Keratinocyte (primary cell): ENCODE measurements around the gene TRIM52.

ENCODE experiments used
- EZH2 ChIP-seq: IDR thresholded peaks from one replicate; pipeline ENCODE4 v1.6.1; 2012; ENCODE audit warnings: inconsistent platforms, mild to moderate bottlenecking, low read length, moderate library complexity
- TF ChIP-seq, protein P1 (sequence below), 3 experiments: IDR thresholded peaks in 1 of 3; conservative IDR thresholded peaks in 1 of 3; optimal IDR thresholded peaks in 1 of 3; 2 replicates in 2 of 3; 3 replicates in 1 of 3; pipeline versions ENCODE3 to v1.5.1; 2011; ENCODE audit warnings: low read length in 3 of 3, mild to moderate bottlenecking in 3 of 3, moderate library complexity in 2 of 3, control low read depth in 1 of 3, inconsistent platforms in 1 of 3; ENCODE audit not compliant: insufficient read depth in 2 of 3; ENCODE audit errors: extremely low read depth in 1 of 3

DNA sequence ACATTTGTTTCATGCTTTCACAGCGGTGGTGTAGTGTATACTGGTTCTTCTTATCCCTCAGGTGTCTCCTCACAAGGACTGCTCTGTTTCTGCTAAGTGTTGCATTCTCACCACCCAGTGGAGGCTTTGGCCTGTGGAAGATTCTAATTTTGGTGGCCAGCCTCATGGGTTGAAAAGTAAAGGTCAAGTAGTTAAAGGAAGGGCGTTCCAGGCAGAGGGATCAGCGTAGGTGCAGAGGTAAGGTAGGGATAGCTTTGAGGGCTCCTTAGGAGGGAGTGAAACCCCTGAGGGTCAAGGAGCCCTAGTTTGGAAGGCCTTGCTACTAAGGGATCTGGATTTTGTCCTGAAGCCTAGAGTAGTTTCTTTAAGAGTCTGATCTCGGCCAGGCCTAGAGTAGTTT lies 12.7 kb downstream of the TRIM52 start:
- TF ChIP-seq, protein P1, sequence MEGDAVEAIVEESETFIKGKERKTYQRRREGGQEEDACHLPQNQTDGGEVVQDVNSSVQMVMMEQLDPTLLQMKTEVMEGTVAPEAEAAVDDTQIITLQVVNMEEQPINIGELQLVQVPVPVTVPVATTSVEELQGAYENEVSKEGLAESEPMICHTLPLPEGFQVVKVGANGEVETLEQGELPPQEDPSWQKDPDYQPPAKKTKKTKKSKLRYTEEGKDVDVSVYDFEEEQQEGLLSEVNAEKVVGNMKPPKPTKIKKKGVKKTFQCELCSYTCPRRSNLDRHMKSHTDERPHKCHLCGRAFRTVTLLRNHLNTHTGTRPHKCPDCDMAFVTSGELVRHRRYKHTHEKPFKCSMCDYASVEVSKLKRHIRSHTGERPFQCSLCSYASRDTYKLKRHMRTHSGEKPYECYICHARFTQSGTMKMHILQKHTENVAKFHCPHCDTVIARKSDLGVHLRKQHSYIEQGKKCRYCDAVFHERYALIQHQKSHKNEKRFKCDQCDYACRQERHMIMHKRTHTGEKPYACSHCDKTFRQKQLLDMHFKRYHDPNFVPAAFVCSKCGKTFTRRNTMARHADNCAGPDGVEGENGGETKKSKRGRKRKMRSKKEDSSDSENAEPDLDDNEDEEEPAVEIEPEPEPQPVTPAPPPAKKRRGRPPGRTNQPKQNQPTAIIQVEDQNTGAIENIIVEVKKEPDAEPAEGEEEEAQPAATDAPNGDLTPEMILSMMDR (optimal IDR thresholded peaks at IDR 0.05 in 1 of 3, IDR thresholded peaks at IDR 0.05 in 1 of 3, conservative IDR thresholded peaks at IDR 0.05 in 1 of 3; ENCODE audit: extremely low read depth in 1 of 3, insufficient read depth in 2 of 3, low read length in 3 of 3) = no peak
- TF ChIP-seq EZH2 = no peak
